GM12801 (cell line): ENCODE data around the gene GOLGA6L7.

Experiments used
- TF ChIP-seq, protein P1 (sequence below): IDR thresholded peaks from one replicate; pipeline ENCODE4 v1.5.1; 2011; ENCODE audit warnings: control low read depth; ENCODE audit not compliant: insufficient read length; ENCODE audit errors: extremely low read depth

The GOLGA6L7 gene

DNA sequence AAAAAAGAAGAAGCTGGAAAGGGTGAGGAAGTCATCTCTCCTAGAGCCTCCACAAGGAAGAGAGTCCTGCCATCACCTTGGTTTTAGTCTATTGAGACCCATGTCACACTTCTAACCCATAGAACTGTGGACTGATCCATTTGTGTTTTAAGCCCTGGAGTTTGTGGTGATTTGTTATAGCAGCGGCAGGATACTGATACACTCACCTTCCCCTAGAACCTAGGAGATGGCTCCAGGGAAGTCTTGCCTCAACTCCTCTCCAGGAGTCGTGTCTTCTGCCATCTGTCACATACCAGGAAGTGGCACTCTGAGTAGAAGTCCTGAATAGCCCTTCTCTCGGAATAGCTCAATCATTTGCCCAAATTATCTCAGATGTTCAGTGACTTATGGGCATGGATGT is 22.7 kb upstream of the GOLGA6L7 start:
- TF ChIP-seq, protein P1, sequence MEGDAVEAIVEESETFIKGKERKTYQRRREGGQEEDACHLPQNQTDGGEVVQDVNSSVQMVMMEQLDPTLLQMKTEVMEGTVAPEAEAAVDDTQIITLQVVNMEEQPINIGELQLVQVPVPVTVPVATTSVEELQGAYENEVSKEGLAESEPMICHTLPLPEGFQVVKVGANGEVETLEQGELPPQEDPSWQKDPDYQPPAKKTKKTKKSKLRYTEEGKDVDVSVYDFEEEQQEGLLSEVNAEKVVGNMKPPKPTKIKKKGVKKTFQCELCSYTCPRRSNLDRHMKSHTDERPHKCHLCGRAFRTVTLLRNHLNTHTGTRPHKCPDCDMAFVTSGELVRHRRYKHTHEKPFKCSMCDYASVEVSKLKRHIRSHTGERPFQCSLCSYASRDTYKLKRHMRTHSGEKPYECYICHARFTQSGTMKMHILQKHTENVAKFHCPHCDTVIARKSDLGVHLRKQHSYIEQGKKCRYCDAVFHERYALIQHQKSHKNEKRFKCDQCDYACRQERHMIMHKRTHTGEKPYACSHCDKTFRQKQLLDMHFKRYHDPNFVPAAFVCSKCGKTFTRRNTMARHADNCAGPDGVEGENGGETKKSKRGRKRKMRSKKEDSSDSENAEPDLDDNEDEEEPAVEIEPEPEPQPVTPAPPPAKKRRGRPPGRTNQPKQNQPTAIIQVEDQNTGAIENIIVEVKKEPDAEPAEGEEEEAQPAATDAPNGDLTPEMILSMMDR, result no peak

DNA sequence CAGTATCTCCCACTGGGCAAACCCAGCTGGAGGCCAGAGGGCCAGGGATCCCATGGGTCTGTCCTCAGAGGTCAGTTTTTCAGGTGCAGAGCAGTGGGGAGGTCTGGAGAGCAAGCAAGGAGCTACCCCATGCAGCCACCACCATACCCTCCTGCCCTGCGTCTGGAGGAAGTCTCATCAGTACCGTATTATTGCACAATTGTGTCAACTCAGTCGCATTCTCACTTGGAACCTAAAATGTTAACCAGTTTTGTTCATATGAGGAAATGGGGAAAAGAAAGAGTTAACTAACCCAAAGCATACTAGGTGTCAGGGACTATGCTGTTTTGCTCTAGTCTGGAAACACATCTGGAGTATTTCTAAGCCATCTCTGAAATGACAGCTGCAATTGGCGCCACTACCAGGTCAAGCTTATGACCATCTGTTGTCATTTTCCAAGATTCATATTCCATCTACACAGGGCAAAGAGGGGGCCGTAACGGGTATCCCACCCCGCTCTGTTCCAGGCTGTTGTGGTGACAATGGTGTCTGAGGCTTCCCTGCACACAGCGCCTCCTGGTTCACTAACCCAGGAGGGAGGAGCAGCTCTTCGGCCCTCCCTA is 20.4 kb upstream of the GOLGA6L7 start:
- TF ChIP-seq, protein P1, result no peak

DNA sequence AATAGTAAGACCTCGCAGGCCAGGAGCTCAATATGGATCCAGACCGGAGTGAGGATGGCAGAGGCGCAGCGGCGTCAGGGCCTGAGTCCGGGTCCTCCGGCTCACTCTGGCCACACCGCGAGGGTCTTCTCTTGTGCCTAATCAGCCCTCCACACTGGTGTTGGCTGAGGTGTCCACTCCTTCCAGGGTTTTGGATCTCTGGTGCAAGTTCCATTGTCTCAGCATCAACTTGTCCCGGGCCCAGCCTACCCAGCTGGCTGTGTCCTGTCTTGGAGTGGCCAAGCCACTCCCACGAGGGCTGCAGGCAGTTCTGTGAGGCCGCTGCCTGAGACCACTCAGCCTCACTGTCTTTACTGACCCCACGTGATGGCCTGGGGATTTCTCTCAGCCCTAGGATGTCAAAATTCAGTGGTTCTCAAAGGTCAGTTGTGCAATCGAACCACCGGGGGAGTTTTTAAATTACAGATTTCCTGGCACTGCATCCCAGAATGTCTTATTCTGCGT is 12.6 kb upstream of the GOLGA6L7 start:
- TF ChIP-seq, protein P1, result no peak
